Neural cell (in vitro differentiated cells): ENCODE data around the gene ADRB2.

Experiments
- EP300 ChIP-seq: fragments of 450-650 bp; conservative IDR thresholded peaks from 2 replicates; pipeline ENCODE4 v1.6.1; 2014; ENCODE audit warnings: antibody characterized with exemption, mild to moderate bottlenecking, moderate library complexity; ENCODE audit not compliant: poor library complexity, severe bottlenecking
- EZH2 ChIP-seq: fragments of 200-600, 300-800 bp; shearing (Covaris generic), sonication (generic); IDR thresholded peaks from 2 replicates; pipeline ENCODE4 v1.6.1; 2014; ENCODE audit warnings: antibody characterized with exemption, low read length, borderline replicate concordance, mild to moderate bottlenecking; ENCODE audit not compliant: insufficient read depth, poor library complexity, severe bottlenecking
- RAD21 ChIP-seq: fragments of 450-650 bp; conservative IDR thresholded peaks from 2 replicates; pipeline ENCODE4 v1.6.1; 2014; ENCODE audit warnings: antibody characterized with exemption, mild to moderate bottlenecking, moderate library complexity
- SMC3 ChIP-seq: fragments of 450-650 bp; conservative IDR thresholded peaks from 2 replicates; pipeline ENCODE4 v1.6.1; 2014; ENCODE audit warnings: antibody characterized with exemption, mild to moderate bottlenecking, moderate library complexity; ENCODE audit not compliant: poor library complexity
- TF ChIP-seq, protein P1 (sequence below): fragments of 450-650 bp; IDR thresholded peaks from 2 replicates; pipeline ENCODE4 v1.5.1; 2014; ENCODE audit warnings: antibody characterized with exemption, mild to moderate bottlenecking, moderate library complexity; ENCODE audit not compliant: poor library complexity, severe bottlenecking
- TF ChIP-seq, protein P2 (sequence below): IDR thresholded peaks from 2 replicates; pipeline ENCODE4 v1.6.1; 2012; ENCODE audit warnings: borderline replicate concordance

DNA sequence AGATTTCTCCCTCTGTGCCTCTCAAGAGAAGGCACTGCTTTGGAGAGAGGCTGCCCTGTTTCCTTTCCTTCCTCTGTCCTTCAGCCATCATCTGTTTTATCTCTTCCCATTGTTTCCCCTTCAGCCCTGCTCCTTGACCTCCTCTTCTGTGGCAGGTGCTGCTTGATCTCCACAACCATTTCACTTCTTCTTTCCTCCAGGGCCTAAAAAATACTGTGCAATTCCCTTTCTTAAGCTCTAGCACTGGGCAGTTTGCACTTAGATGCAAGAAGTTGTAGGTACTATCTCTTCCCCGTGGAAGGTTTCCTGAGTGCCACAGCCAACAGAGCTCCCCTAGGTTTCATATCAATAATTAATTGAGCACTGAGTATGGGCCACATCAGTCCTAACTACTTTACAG lies 8.8 kb upstream of the ADRB2 start:
- TF ChIP-seq, protein P1, sequence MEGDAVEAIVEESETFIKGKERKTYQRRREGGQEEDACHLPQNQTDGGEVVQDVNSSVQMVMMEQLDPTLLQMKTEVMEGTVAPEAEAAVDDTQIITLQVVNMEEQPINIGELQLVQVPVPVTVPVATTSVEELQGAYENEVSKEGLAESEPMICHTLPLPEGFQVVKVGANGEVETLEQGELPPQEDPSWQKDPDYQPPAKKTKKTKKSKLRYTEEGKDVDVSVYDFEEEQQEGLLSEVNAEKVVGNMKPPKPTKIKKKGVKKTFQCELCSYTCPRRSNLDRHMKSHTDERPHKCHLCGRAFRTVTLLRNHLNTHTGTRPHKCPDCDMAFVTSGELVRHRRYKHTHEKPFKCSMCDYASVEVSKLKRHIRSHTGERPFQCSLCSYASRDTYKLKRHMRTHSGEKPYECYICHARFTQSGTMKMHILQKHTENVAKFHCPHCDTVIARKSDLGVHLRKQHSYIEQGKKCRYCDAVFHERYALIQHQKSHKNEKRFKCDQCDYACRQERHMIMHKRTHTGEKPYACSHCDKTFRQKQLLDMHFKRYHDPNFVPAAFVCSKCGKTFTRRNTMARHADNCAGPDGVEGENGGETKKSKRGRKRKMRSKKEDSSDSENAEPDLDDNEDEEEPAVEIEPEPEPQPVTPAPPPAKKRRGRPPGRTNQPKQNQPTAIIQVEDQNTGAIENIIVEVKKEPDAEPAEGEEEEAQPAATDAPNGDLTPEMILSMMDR: no peak
- no peak for TF ChIP-seq SMC3
- no peak for TF ChIP-seq EZH2
- TF ChIP-seq, protein P2, sequence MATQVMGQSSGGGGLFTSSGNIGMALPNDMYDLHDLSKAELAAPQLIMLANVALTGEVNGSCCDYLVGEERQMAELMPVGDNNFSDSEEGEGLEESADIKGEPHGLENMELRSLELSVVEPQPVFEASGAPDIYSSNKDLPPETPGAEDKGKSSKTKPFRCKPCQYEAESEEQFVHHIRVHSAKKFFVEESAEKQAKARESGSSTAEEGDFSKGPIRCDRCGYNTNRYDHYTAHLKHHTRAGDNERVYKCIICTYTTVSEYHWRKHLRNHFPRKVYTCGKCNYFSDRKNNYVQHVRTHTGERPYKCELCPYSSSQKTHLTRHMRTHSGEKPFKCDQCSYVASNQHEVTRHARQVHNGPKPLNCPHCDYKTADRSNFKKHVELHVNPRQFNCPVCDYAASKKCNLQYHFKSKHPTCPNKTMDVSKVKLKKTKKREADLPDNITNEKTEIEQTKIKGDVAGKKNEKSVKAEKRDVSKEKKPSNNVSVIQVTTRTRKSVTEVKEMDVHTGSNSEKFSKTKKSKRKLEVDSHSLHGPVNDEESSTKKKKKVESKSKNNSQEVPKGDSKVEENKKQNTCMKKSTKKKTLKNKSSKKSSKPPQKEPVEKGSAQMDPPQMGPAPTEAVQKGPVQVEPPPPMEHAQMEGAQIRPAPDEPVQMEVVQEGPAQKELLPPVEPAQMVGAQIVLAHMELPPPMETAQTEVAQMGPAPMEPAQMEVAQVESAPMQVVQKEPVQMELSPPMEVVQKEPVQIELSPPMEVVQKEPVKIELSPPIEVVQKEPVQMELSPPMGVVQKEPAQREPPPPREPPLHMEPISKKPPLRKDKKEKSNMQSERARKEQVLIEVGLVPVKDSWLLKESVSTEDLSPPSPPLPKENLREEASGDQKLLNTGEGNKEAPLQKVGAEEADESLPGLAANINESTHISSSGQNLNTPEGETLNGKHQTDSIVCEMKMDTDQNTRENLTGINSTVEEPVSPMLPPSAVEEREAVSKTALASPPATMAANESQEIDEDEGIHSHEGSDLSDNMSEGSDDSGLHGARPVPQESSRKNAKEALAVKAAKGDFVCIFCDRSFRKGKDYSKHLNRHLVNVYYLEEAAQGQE: no peak
- no peak for TF ChIP-seq EP300
- TF ChIP-seq RAD21: no peak
